ENCODE results near the gene PUS1. TPM values are rescaled to one million over a fixed set of nuclear protein-coding genes. Genes with fewer than 3 reads are reported as not detected.
A peak's percentile ranks its signal among the peaks of the same experiment; 100 is the strongest.
"Not testable (repeated sequence)": the region's sequence is repeated elsewhere in the genome, so short reads cannot be mapped to it uniquely, and the experiment has no call there.

Gene PUS1
- total and polyA plus RNA-seq, 12 donors: 5.1 to 17.4 (median 7.8) TPM

DNA sequence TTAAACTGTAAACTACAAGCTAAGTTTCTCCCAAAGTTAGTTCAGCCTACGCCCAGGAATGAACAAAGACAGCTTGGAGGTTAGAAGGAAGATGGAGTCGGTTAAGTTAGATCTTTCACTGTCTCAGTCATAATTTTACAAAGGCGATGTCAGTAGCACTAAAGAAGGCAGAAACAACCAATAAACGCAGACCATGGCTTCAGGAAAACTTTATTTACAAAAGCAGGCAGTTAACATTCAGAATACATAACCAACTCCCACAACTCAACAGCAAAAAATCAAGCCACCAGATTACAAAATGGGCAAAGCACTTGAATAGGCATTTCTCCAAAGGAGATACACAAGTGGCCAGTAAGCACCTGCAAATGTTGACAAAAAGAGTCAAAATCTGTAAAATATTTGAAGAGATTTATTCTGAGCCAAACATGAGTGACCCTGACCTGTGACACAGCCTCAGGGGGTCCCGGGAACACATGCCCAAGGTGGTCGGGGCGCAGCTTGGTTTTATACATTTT is 43.5 kb upstream of the PUS1 start:
- 93 to 95% methylated on average over 7 of the region's 7 CpGs for WGBS, 2 donors
- ATAC-seq: no peak
- Histone ChIP-seq H3K27me3 (no peaks in the 10 kb centered on the region), H3K4me3 (no peak overlapping the region), H3K4me1 (peaks cover 0 to 12% (median 0%) of the 10 kb centered on the region in 9 donors), H3K36me3 (no peaks in the 10 kb centered on the region), H3K27ac (no peak overlapping the region), H3K9me3 (peaks cover 0 to 12% (median 4%) of the 10 kb centered on the region in 11 donors)
- DNase-seq: no peak
- intact Hi-C loops (cut with DNase I): no loop called here
- TF ChIP-seq, protein P1, sequence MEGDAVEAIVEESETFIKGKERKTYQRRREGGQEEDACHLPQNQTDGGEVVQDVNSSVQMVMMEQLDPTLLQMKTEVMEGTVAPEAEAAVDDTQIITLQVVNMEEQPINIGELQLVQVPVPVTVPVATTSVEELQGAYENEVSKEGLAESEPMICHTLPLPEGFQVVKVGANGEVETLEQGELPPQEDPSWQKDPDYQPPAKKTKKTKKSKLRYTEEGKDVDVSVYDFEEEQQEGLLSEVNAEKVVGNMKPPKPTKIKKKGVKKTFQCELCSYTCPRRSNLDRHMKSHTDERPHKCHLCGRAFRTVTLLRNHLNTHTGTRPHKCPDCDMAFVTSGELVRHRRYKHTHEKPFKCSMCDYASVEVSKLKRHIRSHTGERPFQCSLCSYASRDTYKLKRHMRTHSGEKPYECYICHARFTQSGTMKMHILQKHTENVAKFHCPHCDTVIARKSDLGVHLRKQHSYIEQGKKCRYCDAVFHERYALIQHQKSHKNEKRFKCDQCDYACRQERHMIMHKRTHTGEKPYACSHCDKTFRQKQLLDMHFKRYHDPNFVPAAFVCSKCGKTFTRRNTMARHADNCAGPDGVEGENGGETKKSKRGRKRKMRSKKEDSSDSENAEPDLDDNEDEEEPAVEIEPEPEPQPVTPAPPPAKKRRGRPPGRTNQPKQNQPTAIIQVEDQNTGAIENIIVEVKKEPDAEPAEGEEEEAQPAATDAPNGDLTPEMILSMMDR (IDR thresholded peaks at IDR 0.05): no peak

DNA sequence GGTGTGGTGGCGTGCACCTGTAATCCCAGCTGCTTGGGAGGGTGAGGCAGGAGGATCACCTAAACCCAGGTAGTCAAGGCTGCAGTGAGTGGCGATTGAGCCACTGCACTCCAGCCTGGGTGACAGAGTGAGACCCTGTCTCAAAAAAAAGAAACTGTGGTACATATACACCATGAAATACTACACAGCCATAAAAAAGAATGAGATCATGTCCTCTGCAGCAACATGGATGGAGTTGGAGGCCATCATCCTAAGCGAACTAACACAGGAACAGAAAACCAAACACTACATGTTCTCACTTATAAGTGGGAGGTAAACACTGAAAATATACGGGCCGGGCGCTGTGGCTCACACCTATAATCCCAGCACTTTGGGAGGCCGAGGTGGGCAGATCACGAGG is 37.4 kb upstream of the PUS1 start:
- not testable (repeated sequence) for H3K4me3 ChIP-seq, H3K27ac ChIP-seq, H3K9me3 ChIP-seq, ATAC-seq, DNase-seq, H3K36me3 ChIP-seq, H3K27me3 ChIP-seq
- WGBS, 2 donors: 86% methylated on average over 8 of the region's 8 CpGs
- H3K4me1 ChIP-seq: peaks cover under 1 to 15% (median 11%) of the 10 kb centered on the region in 9 donors
- intact Hi-C loops (cut with DNase I): loop anchor here in 1 of 10 donors (10.0 kb wide), 1 partner anchor 57 kb away; no protein-coding TSS in a partner anchor

DNA sequence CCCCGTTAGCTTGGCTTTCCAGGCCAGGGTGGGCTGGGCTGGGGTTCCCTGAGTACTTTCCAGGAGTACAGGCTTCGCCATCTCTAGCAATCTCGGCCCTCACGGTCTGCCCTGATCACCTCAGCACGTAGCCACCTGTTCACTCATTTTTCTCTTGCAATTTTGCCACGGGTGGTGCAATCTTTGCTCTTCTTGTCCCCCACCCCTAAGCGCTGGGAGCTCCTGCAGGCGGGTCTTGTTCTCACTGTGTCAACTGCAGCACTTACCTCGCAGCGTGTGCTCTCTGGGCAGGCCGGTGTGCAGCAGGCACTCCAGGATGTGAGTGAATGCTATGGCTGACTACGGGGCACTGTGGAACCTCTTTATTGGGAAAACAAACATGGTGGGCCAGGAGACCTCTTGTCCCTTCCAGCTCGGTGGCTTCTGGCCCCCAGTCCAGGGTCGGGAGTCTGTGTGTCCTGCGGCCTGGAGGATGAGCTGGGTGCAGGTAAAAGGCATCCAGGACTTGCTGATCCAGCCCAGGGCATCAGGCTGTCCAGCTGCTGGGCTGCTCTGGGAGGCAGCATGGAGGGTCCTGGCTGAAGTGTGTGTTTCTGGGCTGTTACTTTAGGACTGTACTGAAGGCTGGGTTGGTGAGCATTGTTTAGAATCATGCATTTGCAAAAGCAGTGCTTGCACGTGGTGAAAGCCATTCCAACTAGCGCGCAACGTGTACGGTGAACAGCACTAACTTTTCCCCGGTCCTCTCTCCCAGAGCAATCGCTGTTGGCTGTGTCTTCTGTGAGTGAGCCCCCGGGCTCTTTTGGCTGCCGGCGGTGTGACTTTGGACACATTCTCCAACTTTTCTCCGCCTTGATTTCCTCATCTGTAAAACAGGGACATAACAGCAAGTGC is 36.1 kb upstream of the PUS1 start:
- no peaks in the 10 kb centered on the region for H3K27me3 ChIP-seq
- DNase-seq (no peak), ATAC-seq (no peak)
- H3K9me3 ChIP-seq: no peaks in the 10 kb centered on the region
- no peak overlapping the region for H3K27ac ChIP-seq
- peaks cover 8 to 27% (median 23%) of the 10 kb centered on the region in 9 donors for H3K4me1 ChIP-seq
- peaks cover 0 to 12% (median 3%) of the 10 kb centered on the region in 9 donors for H3K36me3 ChIP-seq
- TF ChIP-seq, protein P1 (IDR thresholded peaks at IDR 0.05): no peak
- intact Hi-C loops (cut with DNase I): loop anchor here in 1 of 10 donors (10.0 kb wide), 1 partner anchor 58 kb away; no protein-coding TSS in a partner anchor
- no peak overlapping the region for H3K4me3 ChIP-seq
- WGBS, 2 donors: 78 to 82% methylated on average over 26 of the region's 26 CpGs

- Histone ChIP-seq H3K4me1 (peaks cover 8 to 34% (median 24%) of the 10 kb centered on the region in 9 donors), H3K27me3 (no peaks in the 10 kb centered on the region), H3K4me3 (peak overlapping the region in 9 of 10 donors; percentile 40 to 85 (median 65)), H3K9me3 (no peaks in the 10 kb centered on the region), H3K36me3 (peaks cover 0 to 20% (median 3%) of the 10 kb centered on the region in 9 donors), H3K27ac (peak overlapping the region in 8 of 10 donors; percentile 27 to 99 (median 95))
- DNase-seq: no peak
- intact Hi-C loops (cut with DNase I): loop anchor here in 3 of 10 donors (2.0 to 10.0 kb wide), 2 partner anchors 35 to 59 kb away; partner anchors contain the start of gene PUS1 (in 2 of the 3)
- TF ChIP-seq, protein P1 (IDR thresholded peaks at IDR 0.05): no peak
- ATAC-seq: peak in 1 of 8 donors; percentile 2
- 41 to 50% methylated on average over 16 to 19 of the region's 19 CpGs for WGBS, 2 donors
Measured at GRCh38 chr12:131893605-131894312, 35.3 kb upstream of the PUS1 start.

All from heart right ventricle (tissue), 16 donors.